SJSA1 (cell line): Measurements from ENCODE around the gene DAAM2. TPM values are rescaled to one million over a fixed set of nuclear protein-coding genes. Genes with fewer than 3 reads are reported as not detected.

Experiments used
- DNase-seq, 2 experiments: peaks; one replicate each; pipeline ENCODE4 v3.0.0-alpha.2; 2015 to 2020; ENCODE audit warnings: low spot score in 2 of 2, low read depth in 1 of 2
- H3K27ac ChIP-seq: fragments of 250-450 bp; sonication (Bioruptor Pico); 2 replicates; pipeline ENCODE4 v1.5.1; 2020; ENCODE audit warnings: mild to moderate bottlenecking, moderate library complexity
- H3K27me3 ChIP-seq: fragments of 250-450 bp; sonication (Bioruptor Pico); replicated peaks from 2 replicates; pipeline ENCODE4 v1.5.1; 2020; ENCODE audit warnings: mild to moderate bottlenecking, moderate library complexity
- H3K36me3 ChIP-seq: fragments of 250-450 bp; sonication (Bioruptor Pico); 2 replicates; pipeline ENCODE4 v1.5.1; 2020; ENCODE audit warnings: mild to moderate bottlenecking
- H3K4me1 ChIP-seq: fragments of 250-450 bp; sonication (Bioruptor Pico); replicated peaks from 2 replicates; pipeline ENCODE4 v1.6.1; 2021; ENCODE audit warnings: mild to moderate bottlenecking
- H3K4me3 ChIP-seq: fragments of 250-450 bp; sonication (Bioruptor Pico); 2 replicates; pipeline ENCODE4 v1.5.1; 2020; ENCODE audit warnings: mild to moderate bottlenecking
- H3K9me3 ChIP-seq: fragments of 250-450 bp; sonication (Bioruptor Pico); replicated peaks from 2 replicates; pipeline ENCODE4 v1.5.1; 2020; ENCODE audit warnings: mild to moderate bottlenecking
- total RNA-seq: library from RNA; depleted of rRNA; stranded (reverse); fragments of >200 nt; shearing (Covaris generic); gene quantifications from 2 replicates; pipeline ENCODE4 v1.2.3, GENCODE V29; 2014

Gene DAAM2
- total RNA-seq, 1 experiment from 2014 or later, result 0.29 TPM

- DNase-seq, result no peak
- H3K4me3 ChIP-seq, result peak overlapping the region; percentile 9; the same call in 1 of the 2 replicates
These were observed 89.8 kb downstream of the DAAM2 start for GRCh38 chr6:39881851-39882530.

DNA sequence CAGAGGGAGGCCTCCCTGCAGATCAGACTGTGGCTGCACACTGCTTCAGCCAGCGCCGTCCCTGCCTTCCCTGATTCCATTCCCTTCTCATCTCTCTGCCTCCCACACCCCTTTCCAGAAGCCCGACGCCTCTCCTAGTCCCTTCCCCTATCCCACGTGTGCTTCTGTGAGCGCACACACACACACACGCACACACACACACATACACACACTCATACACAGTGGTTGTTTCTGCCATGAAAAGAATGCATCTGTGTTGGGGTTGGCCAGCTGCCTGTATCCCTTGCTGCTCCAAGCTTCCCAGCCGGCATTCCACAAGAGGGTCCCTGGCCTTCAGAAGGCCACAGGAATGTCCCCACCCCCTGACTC is 90.3 kb downstream of the DAAM2 start:
- Histone ChIP-seq H3K27ac (peak overlapping the region; percentile 76), H3K9me3 (no peaks in the 10 kb centered on the region), H3K4me1 (peaks cover 40% of the 10 kb centered on the region), H3K36me3 (no peaks in the 10 kb centered on the region), H3K4me3 (peak overlapping the region; percentile 9; the same call in 1 of the 2 replicates), H3K27me3 (no peaks in the 10 kb centered on the region)
- DNase-seq, result peak; percentile 89 to 90

More at GRCh38 chr6:39881851-39882530, 89.8 kb downstream of the DAAM2 start:
- no peaks in the 10 kb centered on the region for H3K36me3 ChIP-seq
- peak overlapping the region; percentile 76 for H3K27ac ChIP-seq
- H3K9me3 ChIP-seq, result no peaks in the 10 kb centered on the region
- H3K4me1 ChIP-seq, result peaks cover 35% of the 10 kb centered on the region
- no peaks in the 10 kb centered on the region for H3K27me3 ChIP-seq

DNA sequence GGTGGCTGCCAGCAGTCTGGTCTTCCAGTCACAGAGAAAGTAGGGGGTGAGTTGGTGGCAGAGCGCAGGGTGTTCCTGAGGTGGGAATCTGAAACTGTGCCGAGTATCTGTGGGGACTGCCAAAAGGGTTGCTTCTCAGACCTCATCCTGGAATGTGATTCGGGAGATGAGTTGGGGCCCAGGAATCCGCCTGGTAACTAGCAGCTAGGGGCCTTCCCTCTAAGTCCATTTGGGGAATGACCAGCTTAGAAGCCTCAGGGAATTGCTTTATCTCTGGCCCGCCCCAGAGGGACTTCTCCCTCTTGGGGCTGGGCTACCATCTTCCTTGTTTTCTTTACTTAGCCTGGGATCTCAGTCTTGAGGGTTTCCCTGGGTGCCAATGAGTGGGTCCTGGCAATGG is 92.5 kb downstream of the DAAM2 start:
- H3K9me3 ChIP-seq, result no peaks in the 10 kb centered on the region
- DNase-seq, result peak in 1 of 2 experiments; percentile 25
- peak overlapping the region; percentile 16; the same call in 1 of the 2 replicates for H3K27ac ChIP-seq
- no peaks in the 10 kb centered on the region for H3K36me3 ChIP-seq
- no peak overlapping the region for H3K4me3 ChIP-seq
- H3K27me3 ChIP-seq, result no peaks in the 10 kb centered on the region
- peaks cover 51% of the 10 kb centered on the region for H3K4me1 ChIP-seq

- Histone ChIP-seq H3K36me3 (no peaks in the 10 kb centered on the region), H3K27ac (no peak overlapping the region), H3K9me3 (no peaks in the 10 kb centered on the region; the same call in 1 of the 2 replicates), H3K27me3 (no peaks in the 10 kb centered on the region), H3K4me1 (peaks cover 51% of the 10 kb centered on the region), H3K4me3 (no peak overlapping the region)
- no peak for DNase-seq
These were observed 93.5 kb downstream of the DAAM2 start for GRCh38 chr6:39885691-39886090.

GRCh38 chr6:39886871-39887270 is 94.7 kb downstream of the DAAM2 start:
- H3K27ac ChIP-seq, result peak overlapping the region; percentile 71
- H3K36me3 ChIP-seq, result no peaks in the 10 kb centered on the region
- H3K4me3 ChIP-seq, result no peak overlapping the region
- H3K4me1 ChIP-seq, result peaks cover 48% of the 10 kb centered on the region
- no peak for DNase-seq
- no peaks in the 10 kb centered on the region for H3K27me3 ChIP-seq
- H3K9me3 ChIP-seq, result no peaks in the 10 kb centered on the region; the same call in 1 of the 2 replicates

GRCh38 chr6:39887692-39888450 is 95.7 kb downstream of the DAAM2 start:
- H3K4me1 ChIP-seq, result peaks cover 38% of the 10 kb centered on the region
- no peak overlapping the region for H3K4me3 ChIP-seq
- no peaks in the 10 kb centered on the region for H3K36me3 ChIP-seq

GRCh38 chr6:39889229-39889628 is 97.1 kb downstream of the DAAM2 start:
- Histone ChIP-seq H3K36me3 (no peaks in the 10 kb centered on the region), H3K27me3 (no peaks in the 10 kb centered on the region), H3K4me1 (peaks cover 30% of the 10 kb centered on the region), H3K9me3 (no peaks in the 10 kb centered on the region; the same call in 1 of the 2 replicates), H3K4me3 (no peak overlapping the region), H3K27ac (no peak overlapping the region)
- DNase-seq, result no peak

More at GRCh38 chr6:39887692-39888450, 95.7 kb downstream of the DAAM2 start:
- Histone ChIP-seq H3K9me3 (no peaks in the 10 kb centered on the region; the same call in 1 of the 2 replicates), H3K27ac (peak overlapping the region; percentile 71), H3K27me3 (no peaks in the 10 kb centered on the region)
- DNase-seq, result peak; percentile 80 to 89

- H3K4me3 ChIP-seq, result no peak overlapping the region
- no peaks in the 10 kb centered on the region; the same call in 1 of the 2 replicates for H3K9me3 ChIP-seq
- no peaks in the 10 kb centered on the region for H3K36me3 ChIP-seq
- no peak overlapping the region for H3K27ac ChIP-seq
- DNase-seq, result no peak
- H3K4me1 ChIP-seq, result peaks cover 21% of the 10 kb centered on the region
- no peaks in the 10 kb centered on the region for H3K27me3 ChIP-seq
These were observed 99.2 kb downstream of the DAAM2 start for GRCh38 chr6:39891353-39891752.

GRCh38 chr6:39891976-39892375 is 99.8 kb downstream of the DAAM2 start:
- Histone ChIP-seq H3K27ac (no peak overlapping the region), H3K9me3 (no peaks in the 10 kb centered on the region; the same call in 1 of the 2 replicates), H3K4me1 (peaks cover 16% of the 10 kb centered on the region), H3K4me3 (no peak overlapping the region), H3K36me3 (no peaks in the 10 kb centered on the region), H3K27me3 (no peaks in the 10 kb centered on the region)
- no peak for DNase-seq

GRCh38 chr6:39892490-39893129 is 100.4 kb downstream of the DAAM2 start:
- DNase-seq, result peak; percentile 42 to 56
- Histone ChIP-seq H3K27ac (no peak overlapping the region), H3K36me3 (no peaks in the 10 kb centered on the region), H3K9me3 (no peaks in the 10 kb centered on the region; the same call in 1 of the 2 replicates), H3K27me3 (no peaks in the 10 kb centered on the region), H3K4me3 (no peak overlapping the region), H3K4me1 (peaks cover 10% of the 10 kb centered on the region)

- no peaks in the 10 kb centered on the region; the same call in 1 of the 2 replicates for H3K9me3 ChIP-seq
- no peaks in the 10 kb centered on the region for H3K36me3 ChIP-seq
- H3K27me3 ChIP-seq, result no peaks in the 10 kb centered on the region
- no peak overlapping the region for H3K27ac ChIP-seq
- no peak for DNase-seq
- no peak overlapping the region for H3K4me3 ChIP-seq
- H3K4me1 ChIP-seq, result peaks cover 3% of the 10 kb centered on the region
These were observed 101.1 kb downstream of the DAAM2 start for GRCh38 chr6:39893286-39893685.

DNA sequence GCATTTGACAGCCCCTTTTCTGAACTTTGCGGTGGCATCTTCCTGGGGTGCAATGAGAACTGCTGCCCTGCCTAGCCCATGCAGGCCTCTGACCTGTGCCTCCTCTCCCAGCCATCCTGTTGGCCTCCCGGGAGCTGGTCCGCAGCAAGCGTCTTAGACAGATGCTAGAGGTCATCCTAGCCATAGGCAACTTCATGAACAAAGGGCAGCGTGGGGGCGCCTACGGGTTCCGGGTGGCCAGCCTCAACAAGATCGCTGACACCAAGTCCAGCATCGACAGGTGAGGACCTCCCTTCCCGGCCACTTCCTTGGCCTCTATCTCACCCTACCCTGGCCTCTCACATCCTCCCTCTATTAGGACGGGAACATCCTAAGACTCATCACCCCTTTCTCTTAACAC is 104.5 kb downstream of the DAAM2 start:
- no peaks in the 10 kb centered on the region for H3K9me3 ChIP-seq
- H3K4me3 ChIP-seq, result no peak overlapping the region
- DNase-seq, result no peak
- H3K27me3 ChIP-seq, result no peaks in the 10 kb centered on the region
- no peak overlapping the region for H3K27ac ChIP-seq
- no peaks in the 10 kb centered on the region for H3K36me3 ChIP-seq
- H3K4me1 ChIP-seq, result no peaks in the 10 kb centered on the region

DNA sequence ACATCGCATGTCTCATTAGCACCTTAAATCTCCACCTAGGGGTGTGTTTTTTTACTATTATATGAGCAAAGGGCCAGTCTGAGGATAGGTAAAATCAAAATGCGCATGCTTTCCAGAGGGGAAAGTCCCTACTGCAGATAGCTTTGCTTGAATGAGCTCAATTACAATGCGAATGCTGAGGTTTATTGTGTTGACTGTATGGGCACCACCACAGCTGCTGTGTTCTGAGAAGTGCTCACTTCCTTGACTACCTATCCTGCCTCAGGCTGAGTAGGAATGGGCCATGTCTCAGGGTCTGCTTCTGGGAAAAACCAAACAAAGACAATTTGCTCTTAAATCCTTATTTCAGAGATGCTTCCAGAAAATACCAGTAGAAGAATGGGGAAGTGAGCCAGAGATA is 105.5 kb downstream of the DAAM2 start:
- H3K27me3 ChIP-seq, result no peaks in the 10 kb centered on the region
- DNase-seq, result no peak
- no peak overlapping the region for H3K4me3 ChIP-seq
- no peaks in the 10 kb centered on the region for H3K4me1 ChIP-seq
- no peaks in the 10 kb centered on the region for H3K36me3 ChIP-seq
- H3K9me3 ChIP-seq, result no peaks in the 10 kb centered on the region
- no peak overlapping the region for H3K27ac ChIP-seq

DNA sequence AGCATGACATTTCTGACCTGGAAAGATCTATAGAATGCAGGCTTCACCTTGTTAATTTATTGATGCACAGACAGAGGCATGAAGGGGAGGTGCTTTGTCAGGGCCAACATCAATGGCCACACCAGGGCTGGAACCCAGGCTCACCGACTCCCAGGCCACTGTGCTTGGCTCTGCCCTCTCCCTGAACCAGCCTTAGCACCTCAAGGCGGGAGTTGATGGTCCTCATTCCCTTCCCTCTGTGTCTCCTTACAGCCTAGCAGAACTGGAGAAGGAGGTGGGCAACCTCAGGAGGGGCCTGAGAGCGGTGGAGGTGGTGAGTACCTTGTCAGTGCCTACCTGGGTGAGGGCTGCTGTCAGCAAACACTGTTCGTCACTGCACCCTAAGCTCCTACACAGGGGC is 106.4 kb downstream of the DAAM2 start:
- Histone ChIP-seq H3K27me3 (no peaks in the 10 kb centered on the region), H3K9me3 (no peaks in the 10 kb centered on the region), H3K4me3 (no peak overlapping the region), H3K4me1 (no peaks in the 10 kb centered on the region), H3K27ac (no peak overlapping the region), H3K36me3 (no peaks in the 10 kb centered on the region)
- DNase-seq, result no peak
